HepG2 (cell line): Measurements from ENCODE around the gene TAGLN. TPM values are rescaled to one million over a fixed set of nuclear protein-coding genes. Genes with fewer than 3 reads are reported as not detected.

Experiments
- ATAC-seq: fragments of 200-7000 bp; cut with Tn5 transposase; 3 replicates; pipeline ENCODE4 v1.9.1; 2020; ENCODE audit warnings: mild to moderate bottlenecking, moderate library complexity
- BruUV-seq: library from RNA; stranded (reverse); fragments of 400-500 nt; replicated peaks from 2 replicates; lab custom pipeline; 2021; lab: Mats Ljungman, UMichigan
- CTCF ChIA-PET: fragments of 300-600 bp; formaldehyde crosslinking; extraction: SDS; loops from one replicate; lab custom pipeline; 2021; ENCODE audit warnings: low total read pairs, inconsistent platforms, low intra/inter-chr PET ratio; lab: Yijun Ruan, JAX
- POLR2A ChIA-PET: fragments of 350-600 bp; sonication (Branson Sonifier 250); formaldehyde crosslinking; loops from one replicate; lab custom pipeline; 2020; ENCODE audit warnings: antibody characterized with exemption, inconsistent platforms; lab: Yijun Ruan, JAX
- DNase-seq: peaks from one replicate; pipeline ENCODE4 v3.0.0-alpha.2; 2015; ENCODE audit warnings: low spot score
- FAIRE-seq: peaks from 3 replicates; lab custom pipeline; 2011; peaks lifted over from hg19 to GRCh38; lab: Jason Lieb, UNC
- H2AFZ ChIP-seq: one replicate; pipeline ENCODE4 v1.6.1; 2011; ENCODE audit warnings: low read length, inconsistent platforms
- H3K27ac ChIP-seq: fragments of 300-600 bp; 3 replicates; pipeline ENCODE4 v1.8.0; 2011; ENCODE audit warnings: mixed run types, mild to moderate bottlenecking, mixed read lengths, low read length, inconsistent platforms; ENCODE audit not compliant: insufficient read depth; ENCODE audit errors: extremely low read length
- H3K27me3 ChIP-seq, 2 experiments: fragments of 200-600 bp in 1 of 2; 2 replicates in 1 of 2; 3 replicates in 1 of 2; pipeline versions ENCODE4 v1.6.0 to v1.8.0; 2011; ENCODE audit warnings: low read length in 2 of 2, mild to moderate bottlenecking in 2 of 2, moderate library complexity in 2 of 2, inconsistent platforms in 1 of 2; ENCODE audit not compliant: insufficient read depth in 2 of 2, control insufficient read depth in 1 of 2
- H3K36me3 ChIP-seq, 2 experiments: fragments of 200-600 bp in 1 of 2; replicated peaks in 1 of 2; 2 replicates in 1 of 2; 3 replicates in 1 of 2; pipeline versions ENCODE4 v1.5.1 to v1.8.0; 2011; ENCODE audit warnings: low read length in 2 of 2, inconsistent platforms in 1 of 2; ENCODE audit not compliant: insufficient read depth in 2 of 2, control insufficient read depth in 1 of 2
- H3K4me1 ChIP-seq: 2 replicates; pipeline ENCODE4 v1.5.1; 2012; ENCODE audit warnings: low read length, inconsistent platforms; ENCODE audit not compliant: insufficient read depth
- H3K4me2 ChIP-seq: 2 replicates; pipeline ENCODE4 v1.6.0; 2011; ENCODE audit warnings: low read depth, low read length, inconsistent platforms
- H3K4me3 ChIP-seq, 3 experiments: fragments of 200-600 bp in 1 of 3; sonication (generic), shearing (Covaris generic) in 1 of 3; replicated peaks in 1 of 3; 2 replicates each; pipeline ENCODE4 v1.5.1; 2011 to 2016; ENCODE audit warnings: low read length in 3 of 3, inconsistent platforms in 2 of 3, low read depth in 2 of 3, mild to moderate bottlenecking in 2 of 3, control low read depth in 1 of 3, mixed read lengths in 1 of 3; ENCODE audit not compliant: insufficient read depth in 1 of 3
- H3K79me2 ChIP-seq: one replicate; pipeline ENCODE4 v1.6.1; 2011; ENCODE audit warnings: low read length, inconsistent platforms; ENCODE audit not compliant: insufficient read depth
- H3K9ac ChIP-seq: 2 replicates; pipeline ENCODE4 v1.6.0; 2011; ENCODE audit warnings: mild to moderate bottlenecking, low read depth, low read length, inconsistent platforms; ENCODE audit not compliant: insufficient read depth
- H3K9me3 ChIP-seq: 2 replicates; pipeline ENCODE4 v1.5.1; 2012; ENCODE audit warnings: mild to moderate bottlenecking, low read length
- H4K20me1 ChIP-seq: 2 replicates; pipeline ENCODE4 v1.6.0; 2011; ENCODE audit warnings: inconsistent platforms, mild to moderate bottlenecking, low read length, moderate library complexity; ENCODE audit not compliant: insufficient read depth
- ARNT ChIP-seq: fragments of 450-650 bp; IDR thresholded peaks from 2 replicates; pipeline ENCODE4 v1.6.1; 2017
- GTF3A ChIP-seq: sonication (generic); formaldehyde crosslinking; conservative IDR thresholded peaks from 2 replicates; pipeline ENCODE4 v1.4.0; 2020; ENCODE audit warnings: mild to moderate bottlenecking, missing genetic modification reagents
- TFE3 ChIP-seq: IDR thresholded peaks from 2 replicates; pipeline ENCODE4 v1.6.1; 2016
- TGIF2 ChIP-seq: IDR thresholded peaks from 2 replicates; pipeline ENCODE4 v1.6.1; 2016; ENCODE audit warnings: control low read depth, missing compliant biosample characterization
- ZBTB38 ChIP-seq: sonication (generic); formaldehyde crosslinking; IDR thresholded peaks from 2 replicates; pipeline ENCODE4 v1.5.1; 2020; ENCODE audit warnings: mild to moderate bottlenecking, missing genetic modification reagents
- ZBTB8A ChIP-seq: sonication (generic); formaldehyde crosslinking; IDR thresholded peaks from 2 replicates; pipeline ENCODE4 v1.4.0; 2020; ENCODE audit warnings: mild to moderate bottlenecking, low read depth, missing genetic modification reagents, borderline replicate concordance
- ZNF10 ChIP-seq: sonication (generic); formaldehyde crosslinking; IDR thresholded peaks from 2 replicates; pipeline ENCODE4 v1.4.0; 2020; ENCODE audit warnings: mild to moderate bottlenecking, low read depth, missing genetic modification reagents, borderline replicate concordance
- ZNF441 ChIP-seq: sonication (generic); formaldehyde crosslinking; IDR thresholded peaks from 2 replicates; pipeline ENCODE4 v1.7.0; 2021; ENCODE audit warnings: missing genetic modification reagents, borderline replicate concordance
- ZNF570 ChIP-seq: sonication (generic); formaldehyde crosslinking; IDR thresholded peaks from 2 replicates; pipeline ENCODE4 v1.4.0; 2020; ENCODE audit warnings: mild to moderate bottlenecking, missing genetic modification reagents, borderline replicate concordance
- ZNF597 ChIP-seq: sonication (generic); formaldehyde crosslinking; IDR thresholded peaks from 2 replicates; pipeline ENCODE4 v1.5.0; 2020; ENCODE audit warnings: missing genetic modification reagents
- ZNF749 ChIP-seq: sonication (generic); formaldehyde crosslinking; IDR thresholded peaks from 2 replicates; pipeline ENCODE4 v1.8.0; 2022; ENCODE audit warnings: mild to moderate bottlenecking, missing genetic modification reagents, moderate library complexity, borderline replicate concordance
- ZNF839 ChIP-seq: sonication (generic); formaldehyde crosslinking; IDR thresholded peaks from 2 replicates; pipeline ENCODE4 v1.4.0; 2020; ENCODE audit warnings: missing genetic modification reagents, mild to moderate bottlenecking, borderline replicate concordance
- ZNF879 ChIP-seq: sonication (generic); formaldehyde crosslinking; IDR thresholded peaks from 2 replicates; pipeline ENCODE4 v1.8.1; 2023; ENCODE audit warnings: missing genetic modification reagents
- WGBS: methylation state at CpG from one replicate; pipeline ENCODE4 v1.1.6; 2017; ENCODE audit warnings: low lambda C conversion rate; 5-methylcytosine and 5-hydroxymethylcytosine counted together
- in situ Hi-C: cut with HindIII; loops from 2 replicates; pipeline ENCODE4 v1.10.0; 2017; ENCODE audit warnings: low pct_unique_long_range_greater_than_20kb; ENCODE audit not compliant: extremely low pct_ligation_motif_present
- intact Hi-C: fragments of 100-400 bp; cut with micrococcal nuclease; formaldehyde crosslinking; loops from one replicate; pipeline ENCODE4 v1.10.0; 2022; ENCODE audit not compliant: unreplicated experiment
- polyA plus RNA-seq, 8 experiments: library from polyadenylated mRNA; depleted of rRNA in 3 of 8; stranded (reverse) in 7 of 8; unstranded in 1 of 8; fragments of >200 nt; fragmentation: Illumina TruSeq in 4 of 8; extraction: Trizol in 4 of 8; gene quantifications; 2 replicates each; pipeline versions ENCODE4 v1.2.1 to v1.2.3, GENCODE V29; 2011 to 2016; ENCODE audit warnings: low read depth in 4 of 8, missing spikeins in 1 of 8, mixed read lengths in 1 of 8; ENCODE audit not compliant: insufficient read depth in 1 of 8
- total RNA-seq, 5 experiments: library from RNA; depleted of rRNA; stranded (reverse); fragments of >200 nt; fragmentation: Illumina TruSeq; extraction: Trizol; gene quantifications; 2 replicates each; pipeline ENCODE4 v1.2.3, GENCODE V29; 2016; ENCODE audit warnings: low read depth in 1 of 5

TAGLN gene
- total and polyA plus RNA-seq, 2 of the 13 experiments (the other 11 are each of a cell fraction or from before 2014, with no cell fraction given), result 12.6 to 75.4 TPM

- Histone ChIP-seq H3K4me3 (no peak overlapping the region), H2AFZ (no peak overlapping the region), H3K9ac (no peak overlapping the region), H4K20me1 (peaks cover 33% of the 10 kb centered on the region; the same call in 1 of the 2 replicates), H3K36me3 (peaks cover 17 to 67% of the 10 kb centered on the region in 2 experiments), H3K79me2 (peaks cover 42% of the 10 kb centered on the region), H3K4me2 (no peak overlapping the region), H3K27me3 (no peaks in the 10 kb centered on the region), H3K9me3 (no peaks in the 10 kb centered on the region), H3K27ac (no peak overlapping the region)
- in situ Hi-C loops (no loop called here), intact Hi-C loops (no loop called here)
- ChIA-PET POLR2A (no interaction called here), CTCF (no interaction called here)
- WGBS, result 99% methylated on average over 2 of the region's 2 CpGs
- no peak for FAIRE-seq
- no peak for ATAC-seq
- BruUV-seq, result no TSS peak
- no peak for DNase-seq
- no peak for TF ChIP-seq TFE3 (CRISPR knock-in tag)
- no peak for TF ChIP-seq ZBTB38
- TF ChIP-seq ZNF10 (CRISPR knock-in tag), result no peak
- TF ChIP-seq ZNF839, result no peak
- TF ChIP-seq ZBTB8A, result no peak
- no peak for TF ChIP-seq ZNF570 (CRISPR knock-in tag)
- TF ChIP-seq ZNF441 (CRISPR knock-in tag), result no peak
- TF ChIP-seq ARNT, result no peak
- TF ChIP-seq ZNF749 (CRISPR knock-in tag), result no peak
- TF ChIP-seq GTF3A (CRISPR knock-in tag), result no peak
- TF ChIP-seq ZNF597 (CRISPR knock-in tag), result no peak
- TF ChIP-seq TGIF2, result no peak
- TF ChIP-seq ZNF879 (CRISPR knock-in tag), result no peak
- TF ChIP-seq, all 625 proteins: peak for 0
- no peaks in the 10 kb centered on the region for H3K4me1 ChIP-seq
Observed at GRCh38 chr11:117160826-117161225, 38.3 kb upstream of the TAGLN start.
